ENCODE data around the gene WDR41.
"Not testable (repeated sequence)": the region's sequence is repeated elsewhere in the genome, so short reads cannot be mapped to it uniquely, and the experiment has no call there.

- TF ChIP-seq CTCF (IDR thresholded peaks at IDR 0.05; ENCODE audit: low read depth, low read length); MAX (IDR thresholded peaks at IDR 0.05; ENCODE audit: low read depth, low read length); MYC (IDR thresholded peaks at IDR 0.05; ENCODE audit: low read depth, low read length); POLR2A (IDR thresholded peaks at IDR 0.05; ENCODE audit: extremely low read depth, insufficient read length): not testable (repeated sequence)
Measured at GRCh38 chr5:77386340-77386739, 105.8 kb downstream of the WDR41 start.
